ENCODE results near the gene NAXE.

GRCh38 chr1:156553860-156554485 lies 37.6 kb upstream of the NAXE start:
- TF ChIP-seq BRCA1 (CRISPR knock-in tag; IDR thresholded peaks at IDR 0.05) (no peak), PBX2 (CRISPR knock-in tag; IDR thresholded peaks at IDR 0.05) (no peak), HNRNPLL (IDR thresholded peaks at IDR 0.05; ENCODE audit: low read depth, low read length, poor library complexity, severe bottlenecking) (no peak), POLR2AphosphoS2 (IDR thresholded peaks at IDR 0.05; ENCODE audit: low read depth, low read length) (no peak), ATF3 (CRISPR knock-in tag; IDR thresholded peaks at IDR 0.05) (no peak), FOXO4 (CRISPR knock-in tag; conservative IDR thresholded peaks at IDR 0.05) (no peak), CTCF (CRISPR knock-in tag; IDR thresholded peaks at IDR 0.05) (no peak), ETS1 (CRISPR knock-in tag; IDR thresholded peaks at IDR 0.05) (no peak), AFF4 (CRISPR knock-in tag; IDR thresholded peaks at IDR 0.05) (no peak)

Data from HepG2 (cell line).